Inflammatory macrophage (primary cell): Measurements from ENCODE around the gene SMARCD3.

Experiments
- DNase-seq, 2 donors: peaks; one replicate each; pipeline ENCODE4 v3.0.0-alpha.2; 2020 to 2022

SMARCD3 gene

DNA sequence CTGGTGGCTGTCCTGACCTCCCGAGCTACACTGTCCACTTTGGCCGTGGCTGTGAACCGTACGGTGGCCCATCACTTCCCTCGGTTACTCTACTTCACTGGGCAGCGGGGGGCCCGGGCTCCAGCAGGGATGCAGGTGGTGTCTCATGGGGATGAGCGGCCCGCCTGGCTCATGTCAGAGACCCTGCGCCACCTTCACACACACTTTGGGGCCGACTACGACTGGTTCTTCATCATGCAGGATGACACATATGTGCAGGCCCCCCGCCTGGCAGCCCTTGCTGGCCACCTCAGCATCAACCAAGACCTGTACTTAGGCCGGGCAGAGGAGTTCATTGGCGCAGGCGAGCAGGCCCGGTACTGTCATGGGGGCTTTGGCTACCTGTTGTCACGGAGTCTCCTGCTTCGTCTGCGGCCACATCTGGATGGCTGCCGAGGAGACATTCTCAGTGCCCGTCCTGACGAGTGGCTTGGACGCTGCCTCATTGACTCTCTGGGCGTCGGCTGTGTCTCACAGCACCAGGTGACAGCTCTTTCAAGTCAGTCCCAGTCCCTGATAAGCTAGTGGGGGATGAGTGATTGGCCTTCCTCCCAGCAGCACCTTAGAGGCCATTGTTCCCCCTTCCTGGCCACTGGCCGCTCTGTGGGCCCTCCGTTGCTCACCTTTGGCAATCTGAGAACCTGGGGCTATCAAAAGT is 13.3 kb downstream of the SMARCD3 start:
- no peak for DNase-seq

DNA sequence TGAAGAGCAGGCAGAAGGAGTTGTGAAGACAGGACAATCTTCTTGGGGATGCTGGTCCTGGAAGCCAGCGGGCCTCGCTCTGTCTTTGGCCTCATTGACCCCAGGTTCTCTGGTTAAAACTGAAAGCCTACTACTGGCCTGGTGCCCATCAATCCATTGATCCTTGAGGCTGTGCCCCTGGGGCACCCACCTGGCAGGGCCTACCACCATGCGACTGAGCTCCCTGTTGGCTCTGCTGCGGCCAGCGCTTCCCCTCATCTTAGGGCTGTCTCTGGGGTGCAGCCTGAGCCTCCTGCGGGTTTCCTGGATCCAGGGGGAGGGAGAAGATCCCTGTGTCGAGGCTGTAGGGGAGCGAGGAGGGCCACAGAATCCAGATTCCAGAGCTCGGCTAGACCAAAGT is 14.7 kb downstream of the SMARCD3 start:
- DNase-seq: no peak

DNA sequence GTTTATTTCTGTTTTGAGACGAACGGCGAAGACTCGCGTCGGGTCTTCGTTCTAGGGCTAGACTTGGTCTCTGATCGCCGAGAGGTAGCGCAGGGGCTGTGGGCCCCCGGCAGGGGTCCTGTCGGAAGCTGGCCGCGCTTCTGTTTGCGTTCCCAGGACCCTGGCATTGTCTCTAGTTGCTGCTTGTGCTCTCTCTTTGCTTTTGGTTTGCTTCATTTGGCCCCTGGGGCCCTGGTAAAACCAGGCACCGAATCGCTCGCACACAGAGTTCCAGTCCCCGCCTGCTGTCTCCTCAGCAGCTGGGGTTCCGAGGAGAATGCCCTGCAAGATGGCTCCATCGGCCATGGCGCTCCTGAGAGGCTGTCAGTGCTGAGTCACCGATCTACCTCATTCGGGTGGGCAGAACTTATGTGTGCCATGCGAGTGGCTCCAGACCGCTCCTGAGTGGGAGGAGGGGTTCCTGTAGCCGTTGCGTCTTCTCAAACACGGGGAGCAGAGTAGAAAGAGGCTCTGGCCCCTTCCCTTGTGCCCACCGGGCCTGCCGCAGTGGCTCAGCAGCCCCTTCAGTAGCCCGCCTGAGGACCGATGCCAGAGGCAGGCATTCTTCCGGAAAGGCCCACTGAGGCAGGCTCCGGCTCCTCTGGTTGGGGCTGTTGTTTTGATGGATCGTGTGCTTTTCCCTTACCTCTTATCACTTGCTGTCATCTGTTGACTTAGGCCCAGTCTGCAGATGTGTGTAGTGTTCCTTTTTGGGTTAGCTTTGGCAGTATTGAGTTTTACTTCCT is 15.4 kb downstream of the SMARCD3 start:
- DNase-seq: peak; percentile 76 to 88

DNA sequence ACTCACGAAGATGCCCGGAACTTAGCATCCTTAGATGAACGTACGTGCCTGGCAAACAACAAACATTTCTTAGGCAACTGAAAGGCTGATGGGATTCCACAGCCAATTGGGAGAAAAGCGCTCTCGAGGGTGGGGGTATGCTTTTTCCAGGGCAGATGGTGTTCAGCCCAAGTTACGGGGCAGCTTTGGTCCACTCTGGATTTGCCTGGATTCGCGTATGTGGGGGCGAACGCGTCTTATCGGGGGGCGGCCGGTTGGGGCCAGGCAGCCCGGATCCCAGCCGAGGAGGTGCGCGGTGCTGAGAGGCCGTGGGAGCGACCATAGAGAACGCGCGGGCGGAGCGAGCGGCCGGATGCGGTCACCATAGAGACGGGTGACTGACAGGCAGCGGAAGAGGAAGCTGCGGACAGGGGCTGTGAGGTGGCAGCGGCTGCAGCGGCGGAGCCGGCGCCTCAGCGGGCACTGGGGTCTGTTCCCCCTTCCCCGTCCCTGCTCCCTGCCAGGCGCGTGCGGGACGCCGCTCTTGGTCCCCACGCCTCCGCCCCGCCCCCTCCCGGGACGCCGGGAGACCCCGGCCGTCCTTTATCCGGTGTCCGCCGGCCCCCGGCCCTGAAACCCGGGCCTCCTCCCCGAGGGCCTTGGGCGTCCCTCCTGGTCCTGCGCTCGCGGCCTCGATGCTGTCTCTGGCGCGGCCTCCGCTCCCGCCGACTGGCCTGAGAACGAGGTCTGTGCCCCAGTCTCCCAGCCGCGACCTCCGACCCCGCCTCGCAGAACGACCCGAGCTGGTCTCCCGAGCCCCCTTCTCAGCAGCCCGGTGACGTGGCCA is 16.2 kb downstream of the SMARCD3 start, which contains the start of gene CHPF2:
Gene CHPF2, plus strand, starts transcription at position 393 of the 826 bp plus-strand sequence. CDS start 1,529 bp downstream, outside the sequence.
- peak; percentile 90 to 93 for DNase-seq

DNA sequence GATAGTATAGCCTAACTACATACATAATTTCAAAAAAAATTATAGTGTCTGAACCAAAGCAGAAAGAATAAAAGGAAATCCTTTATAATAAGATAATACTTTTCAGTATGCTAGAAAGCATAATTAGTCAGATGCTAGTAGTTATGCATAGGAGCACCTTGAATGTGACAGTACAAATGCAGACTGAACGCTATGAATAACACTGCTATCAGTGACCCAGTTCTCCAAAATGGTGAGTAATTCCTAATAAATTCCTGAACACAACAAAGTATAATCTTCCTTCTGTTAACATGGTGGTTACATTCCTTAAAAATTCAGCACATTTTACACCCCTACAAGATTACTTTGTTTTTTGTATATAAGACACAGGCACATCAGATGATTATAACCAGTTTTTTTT is 17.4 kb downstream of the SMARCD3 start:
- no peak for DNase-seq

DNA sequence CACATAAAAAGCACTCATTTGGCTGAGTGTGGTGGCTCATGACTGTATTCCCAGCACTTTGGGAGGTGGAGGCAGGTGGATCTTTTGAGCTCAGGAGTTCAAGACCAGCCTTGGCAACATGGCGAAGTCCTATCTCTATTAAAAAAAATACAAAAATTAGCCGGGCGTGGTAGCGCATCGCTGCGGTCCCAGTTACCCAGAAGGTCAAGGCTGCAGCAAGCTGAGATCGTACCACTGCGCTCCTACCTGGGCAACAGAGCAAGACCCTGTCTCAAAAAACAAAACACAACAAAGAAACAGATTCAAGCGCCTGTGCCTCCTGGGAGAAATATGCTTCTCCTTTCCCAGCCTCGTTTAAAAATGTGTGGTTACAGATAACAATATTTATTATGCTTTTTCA is 19.2 kb downstream of the SMARCD3 start:
- no peak for DNase-seq

DNA sequence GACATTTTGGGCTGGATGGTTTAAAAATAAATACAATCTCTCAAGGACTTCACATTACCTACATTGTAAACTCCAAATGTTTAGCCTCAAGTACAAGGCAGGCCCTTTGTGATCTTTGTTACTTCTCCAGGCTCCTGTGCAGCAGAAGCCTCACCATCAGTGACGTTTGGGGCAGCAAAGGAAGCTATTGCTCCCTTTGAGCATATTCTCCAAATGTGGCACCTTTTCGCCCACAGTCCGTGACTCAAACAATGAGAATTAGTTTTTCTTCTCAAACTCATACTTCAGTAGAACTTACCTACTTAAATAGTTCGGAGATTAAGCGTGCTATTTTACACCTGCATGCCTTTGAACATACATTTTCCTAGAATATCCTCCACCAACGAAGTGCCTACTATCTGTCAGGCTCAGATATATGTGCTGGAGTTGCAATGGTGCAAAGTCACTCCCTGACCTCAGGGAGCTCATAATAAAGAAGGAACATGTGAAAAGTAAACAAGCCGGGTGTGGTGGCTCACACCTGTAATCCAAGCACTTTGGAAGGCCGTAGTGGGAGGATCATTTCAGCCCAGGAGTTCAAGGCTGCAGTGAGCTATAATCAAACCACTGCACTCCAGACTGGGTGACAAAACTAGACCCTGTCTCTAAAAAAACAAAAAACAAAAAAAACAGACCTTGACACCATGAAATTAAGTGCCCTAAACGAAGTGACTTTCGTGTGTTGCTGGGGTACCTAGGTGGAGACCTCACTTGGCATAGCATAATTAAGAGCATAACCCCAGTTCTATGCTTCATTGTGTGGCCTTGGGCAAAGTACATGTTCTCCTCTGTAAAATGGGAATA is 20.2 kb downstream of the SMARCD3 start:
- no peak for DNase-seq

DNA sequence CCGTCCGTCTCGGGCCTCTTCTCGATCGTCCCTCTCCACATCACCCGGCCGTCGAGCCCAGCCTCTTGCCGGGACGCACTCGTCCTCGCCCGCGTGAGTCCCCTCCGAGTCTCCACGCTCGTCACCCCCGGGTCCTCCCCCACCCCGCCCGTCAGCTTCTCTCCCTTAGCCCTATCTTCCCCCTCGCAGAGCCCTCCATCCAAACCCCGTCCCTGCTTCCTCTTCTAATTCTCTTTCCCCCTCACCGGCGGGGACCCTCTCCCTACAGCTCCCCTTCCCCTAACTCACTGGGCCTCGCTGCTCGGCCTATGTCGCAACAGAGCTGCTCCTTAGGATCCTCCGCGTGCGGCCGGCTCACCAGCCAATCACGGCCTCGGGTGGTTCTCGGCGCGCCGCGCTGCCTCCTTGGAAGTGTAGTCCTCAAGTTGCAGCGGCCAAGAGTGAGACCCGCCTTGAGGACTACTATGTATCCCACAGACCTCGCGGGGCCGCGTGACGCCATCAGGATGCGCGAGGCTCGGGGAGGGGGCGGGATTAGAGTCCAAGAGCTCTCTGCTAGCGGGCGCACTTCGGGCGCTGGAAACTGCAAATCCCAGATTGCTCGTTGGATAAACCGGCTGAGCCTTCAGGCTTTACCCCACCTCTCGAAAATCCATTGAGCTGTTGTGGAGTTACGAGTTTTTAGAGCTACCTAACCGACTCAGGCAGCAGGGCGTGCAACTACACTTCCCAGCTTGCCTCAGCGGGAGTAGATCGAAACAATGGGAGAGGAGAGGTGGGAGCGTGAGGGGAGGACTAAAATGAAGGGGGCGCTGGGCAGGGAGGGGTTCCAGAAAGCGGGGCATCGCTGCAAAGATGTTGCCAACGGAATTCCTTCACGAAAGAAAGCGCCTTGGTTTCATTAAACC is 21.4 kb downstream of the SMARCD3 start, which contains the start of gene ABCF2:
Gene ABCF2, minus strand, starts transcription at position 331 of the 908 bp plus-strand sequence. CDS start 747 bp downstream, outside the sequence.
- peak; percentile 99 for DNase-seq

DNA sequence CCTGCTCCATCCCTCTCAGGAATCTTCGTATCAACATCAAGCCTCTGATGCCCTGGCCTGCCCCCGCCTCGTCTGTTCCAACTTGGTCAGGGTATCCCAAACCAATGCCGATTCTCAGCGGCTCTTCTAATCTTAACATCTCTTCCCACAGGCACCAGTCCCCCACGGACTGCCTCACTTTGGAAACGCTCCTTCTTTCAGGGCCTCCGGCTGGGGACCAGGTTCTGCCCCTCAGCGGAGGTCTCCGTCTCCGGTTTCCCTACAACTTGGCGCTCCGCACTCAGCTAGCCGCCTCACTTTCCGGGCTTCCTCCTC is 22.0 kb downstream of the SMARCD3 start:
- DNase-seq: peak in 1 of 2 donors; percentile 21

DNA sequence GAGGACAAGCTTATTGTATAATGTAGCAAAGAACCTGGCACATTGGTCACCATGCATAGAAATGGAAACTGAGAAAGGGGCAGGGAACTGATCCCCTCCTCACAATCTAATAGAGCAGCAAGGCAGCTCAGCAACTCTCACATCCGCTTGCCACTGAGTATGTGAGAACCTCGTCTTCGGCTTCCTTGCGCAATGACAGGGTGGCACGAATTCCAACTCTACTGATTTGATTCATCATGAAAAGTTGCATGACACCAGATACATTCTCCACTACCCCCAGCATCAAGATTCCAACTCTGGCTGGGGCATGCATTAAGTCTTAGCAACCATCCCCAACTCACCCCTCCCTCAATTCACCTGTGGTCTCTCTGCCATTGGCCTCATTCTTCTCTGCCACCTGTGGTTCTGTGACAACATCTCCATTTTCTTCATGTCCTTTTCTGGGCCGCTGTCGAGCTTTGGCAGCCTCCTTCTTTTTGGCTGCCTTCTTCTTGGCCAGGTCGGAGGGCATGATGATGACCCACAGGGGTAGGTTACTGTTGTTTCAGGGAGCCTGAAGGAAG is 22.5 kb downstream of the SMARCD3 start:
- DNase-seq: peak in 1 of 2 donors; percentile 23

DNA sequence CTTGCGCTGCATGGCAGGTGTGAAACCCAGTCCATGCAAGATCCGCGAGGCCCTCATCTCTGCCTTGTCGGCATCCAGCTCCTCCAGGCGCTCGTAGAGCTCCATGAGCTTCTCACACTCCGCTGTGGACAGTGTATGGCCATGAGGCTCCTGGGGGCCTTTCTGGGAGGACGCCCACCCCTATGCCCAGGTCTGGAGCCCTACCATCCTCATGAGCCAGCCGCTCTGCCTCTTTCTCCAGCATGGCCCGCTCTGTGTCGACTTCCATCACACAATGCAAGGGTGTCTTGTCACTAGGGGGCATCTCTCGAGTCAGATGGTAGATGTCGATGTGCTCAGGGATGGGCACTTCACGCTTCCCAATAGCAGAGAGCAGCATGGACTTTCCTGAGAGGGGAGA is 24.8 kb downstream of the SMARCD3 start:
- no peak for DNase-seq

DNA sequence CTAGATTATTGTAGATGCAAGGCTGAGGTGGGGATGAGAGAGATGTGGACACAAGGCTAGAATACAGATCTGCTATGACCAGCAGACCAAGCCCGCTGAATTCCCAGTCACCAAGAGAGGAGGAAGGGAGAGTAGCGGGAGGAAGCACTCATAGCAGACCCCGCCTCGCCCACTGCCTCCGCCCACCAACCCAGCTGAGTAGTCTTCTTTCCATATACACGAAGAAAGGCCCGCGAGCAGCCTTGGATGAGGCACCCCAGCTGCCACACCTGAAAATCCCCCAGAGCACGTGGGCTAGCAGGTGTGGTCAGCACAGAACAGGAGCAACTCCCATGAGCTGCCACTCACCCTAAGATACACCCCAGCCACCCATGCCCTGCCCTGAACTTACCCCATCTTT is 30.3 kb downstream of the SMARCD3 start:
- no peak for DNase-seq

DNA sequence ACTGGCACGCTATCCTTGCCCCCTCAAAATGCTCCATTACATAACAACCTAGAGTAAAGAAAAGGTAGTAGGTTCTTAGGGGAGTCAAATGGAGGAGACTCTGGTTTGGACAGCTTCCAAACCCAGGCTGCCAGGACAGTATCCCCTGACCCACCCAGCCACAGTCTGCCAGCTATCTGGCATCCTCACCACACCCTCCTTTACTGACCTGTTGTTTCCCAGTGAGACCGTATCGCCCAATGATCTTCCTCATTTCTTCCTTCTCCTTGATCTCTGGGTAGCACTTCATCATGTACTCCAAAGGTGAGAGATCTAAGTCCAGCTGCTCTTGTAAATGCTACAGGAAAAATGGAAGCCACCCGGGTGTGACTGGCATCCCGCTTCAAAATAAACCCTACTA is 33.1 kb downstream of the SMARCD3 start:
- DNase-seq: no peak

DNA sequence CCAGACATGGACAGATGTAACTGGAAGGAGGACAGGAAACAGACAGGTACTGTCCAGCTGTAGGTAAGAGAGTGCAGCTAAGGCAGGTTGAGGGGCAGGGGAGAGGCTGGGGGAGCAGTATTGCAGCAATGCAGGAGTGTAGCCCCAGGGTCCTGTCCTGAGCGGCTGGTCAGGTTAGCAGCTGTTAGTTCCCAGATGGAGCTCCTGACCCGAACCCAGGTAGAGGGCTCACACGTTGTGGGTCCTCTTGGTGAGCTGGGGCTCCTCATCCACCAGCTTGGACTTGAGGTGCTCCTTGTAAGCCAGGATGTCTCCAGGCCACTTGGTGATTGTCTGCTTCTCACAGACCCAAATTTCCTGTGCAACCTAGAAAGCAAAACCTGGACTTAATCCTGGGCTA is 34.7 kb downstream of the SMARCD3 start:
- no peak for DNase-seq

DNA sequence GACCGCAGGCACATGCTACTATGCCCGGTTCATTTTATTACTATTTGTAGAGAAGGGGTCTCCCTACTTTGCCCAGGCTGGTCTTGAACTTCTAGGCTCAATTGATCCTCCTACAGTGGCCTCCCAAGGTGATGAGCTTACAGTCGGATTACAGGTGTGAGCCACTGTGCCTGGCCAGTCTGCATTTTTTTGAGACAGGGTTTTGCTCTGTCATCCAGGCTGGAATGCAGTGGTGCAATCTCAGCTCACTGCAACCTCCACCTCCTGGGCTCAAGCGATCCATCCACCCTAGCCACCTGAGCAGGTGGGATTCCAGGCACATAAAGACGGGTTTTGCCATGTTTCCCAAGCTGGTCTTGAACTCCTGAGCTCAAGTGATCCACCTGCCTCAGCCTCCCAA is 35.9 kb downstream of the SMARCD3 start:
- no peak for DNase-seq

DNA sequence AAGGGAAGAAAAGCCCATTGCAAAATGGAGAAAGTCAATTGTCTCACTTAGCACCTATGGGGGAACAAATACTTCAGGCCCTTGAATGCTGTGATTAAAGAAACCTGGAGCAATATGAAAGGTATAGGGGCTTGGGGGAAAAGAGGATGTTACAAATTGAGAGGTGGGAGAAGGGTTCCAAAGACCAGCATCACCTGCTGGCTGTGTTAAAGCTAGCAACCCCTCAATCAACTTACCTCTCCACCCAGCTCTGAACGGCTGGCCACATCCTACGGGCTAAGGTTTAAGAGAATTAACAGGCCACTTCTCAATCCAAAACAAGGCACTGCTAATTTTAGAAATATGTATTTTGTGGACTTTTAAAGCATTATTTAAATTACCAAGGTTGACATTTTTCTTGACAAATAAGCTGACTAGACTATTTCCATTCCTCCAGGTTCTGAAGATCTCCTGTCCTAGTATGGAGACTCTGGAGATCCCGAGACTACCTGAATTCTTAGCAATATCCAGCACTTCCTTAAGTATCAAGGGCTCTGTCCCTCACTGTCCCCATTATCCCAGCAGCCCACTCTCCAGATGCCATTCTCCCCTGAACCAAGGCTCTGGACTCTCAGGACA is 37.2 kb downstream of the SMARCD3 start:
- DNase-seq: no peak

DNA sequence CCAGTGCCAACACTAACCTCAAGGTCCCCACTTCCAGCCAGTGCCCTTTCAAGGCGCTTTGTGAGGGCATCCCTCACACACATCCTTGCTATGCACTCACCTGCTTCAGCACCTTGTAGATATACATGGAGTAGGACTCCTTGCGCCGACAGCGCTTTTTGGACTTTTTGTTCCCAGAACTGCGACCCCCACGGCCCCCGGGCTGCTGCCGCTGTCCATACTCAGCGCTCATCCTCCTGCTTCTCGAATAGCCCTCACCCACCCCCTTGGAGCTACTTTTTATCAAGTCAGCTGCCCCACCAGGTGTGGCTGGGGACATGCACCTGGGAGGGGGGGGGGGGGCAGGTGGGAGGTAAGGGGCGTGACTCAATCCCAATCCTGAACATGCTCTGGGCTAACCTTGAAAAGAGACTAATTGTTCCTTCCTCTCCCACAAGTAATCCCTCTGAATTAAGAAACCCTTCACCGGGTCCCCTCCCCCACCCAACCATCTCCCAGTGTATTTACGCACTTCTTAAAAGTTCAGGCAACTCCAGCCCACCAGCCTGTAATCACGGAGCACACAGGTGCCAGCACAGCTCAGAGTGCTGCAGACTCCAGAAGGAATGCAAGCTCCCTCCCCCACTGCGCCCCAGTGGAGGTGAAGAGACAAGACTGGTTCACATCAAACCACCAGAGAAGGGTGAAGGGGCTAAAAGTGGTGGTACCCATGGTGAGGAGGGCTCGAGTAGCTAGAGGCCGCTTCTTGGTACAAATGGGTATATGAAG is 38.2 kb downstream of the SMARCD3 start, which contains the start of gene H2BK1:
Gene H2BK1, minus strand, starts transcription at position 402 of the 768 bp plus-strand sequence. Its CDS starts 170 bp downstream, at position 232.
- no peak for DNase-seq

DNA sequence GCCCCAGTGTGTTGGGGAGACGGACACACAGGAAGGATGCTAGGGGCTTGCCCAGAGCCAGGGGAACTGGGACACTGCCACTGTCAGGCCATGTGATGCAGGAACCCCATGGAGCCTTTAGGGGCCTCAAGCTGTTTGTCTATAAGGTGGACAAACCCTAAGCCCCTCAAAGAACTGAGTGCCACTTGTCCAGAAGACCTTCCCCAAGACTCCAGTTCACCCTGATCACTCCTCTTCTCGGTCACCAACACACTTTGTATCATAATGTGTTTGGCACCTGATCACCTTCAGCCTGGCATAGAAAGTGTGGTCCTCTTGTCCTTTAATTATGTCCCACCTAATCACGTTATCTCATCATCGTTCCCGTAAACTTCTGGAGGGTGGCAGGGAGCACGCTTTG is 38.9 kb downstream of the SMARCD3 start:
- DNase-seq: no peak

DNA sequence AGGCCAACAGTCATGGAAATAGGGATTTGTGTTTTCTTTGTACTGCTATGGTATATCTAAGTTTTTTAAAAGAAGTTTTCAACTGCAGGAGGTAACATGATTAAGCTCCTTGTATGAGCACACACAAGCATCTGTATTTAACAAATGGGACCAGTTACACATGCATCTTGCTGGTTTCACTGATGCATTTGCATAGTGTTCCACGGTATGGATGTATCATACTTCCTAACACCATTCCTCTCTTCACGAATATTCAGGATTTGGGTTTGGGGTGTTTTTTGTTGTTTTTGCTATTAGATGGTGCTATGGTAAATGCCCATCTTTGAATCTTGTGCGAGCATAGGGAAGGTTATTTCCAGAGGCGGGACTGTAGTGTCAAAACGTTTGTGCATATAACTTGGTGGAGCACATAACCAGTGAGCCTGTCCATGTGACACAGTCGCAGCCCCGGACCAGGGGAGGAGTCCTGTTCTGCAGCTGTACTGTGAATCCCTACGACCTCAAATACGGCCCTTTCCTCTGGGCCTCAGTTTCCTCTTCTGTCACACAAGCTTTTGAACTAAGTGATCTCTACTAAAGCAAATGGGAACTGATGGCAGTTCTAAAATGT is 40.1 kb downstream of the SMARCD3 start:
- no peak for DNase-seq
